Activated naive CD4-positive, alpha-beta T cell treated with anti-CD3 and anti-CD28 coated beads, Interleukin-2, amount 10 ng/mL, durations not matched to agents 5 hours and 36 hours (primary cell): ENCODE results near the gene ACTR1A. TPM values are rescaled to one million over a fixed set of nuclear protein-coding genes. Genes with fewer than 3 reads are reported as not detected.

Experiments used
- microRNA-seq: library from miRNA; unstranded; fragments of <30 nt; microRNA quantifications from one replicate; pipeline ENCODE4 v1.2.0, GENCODE V29; 2022; ENCODE audit warnings: borderline microRNAs expressed, borderline replicate concordance
- total RNA-seq, 2 experiments: library from RNA; stranded (reverse); gene quantifications; one replicate each; pipeline ENCODE4 v1.2.3, GENCODE V29; 2021

ACTR1A gene
- 10 to 100 TPM; 60.4 to 67.5 TPM for total RNA-seq

GRCh38 chr10:102502337-102503151 is at the start of gene ACTR1A:
ACTR1A (minus strand) TSS chr10:102502712; CDS start chr10:102502647, 65 bp downstream.

GRCh38 chr10:102503264-102504178 is 1.0 kb upstream of the ACTR1A start, which contains the start of gene SUFU:
SUFU (plus strand) TSS chr10:102503972; CDS start chr10:102504153, 181 bp downstream.

GRCh38 chr10:102451105-102451969 is 51.2 kb downstream of the ACTR1A start, which contains the start of gene C10orf95:
C10orf95 (minus strand) TSS chr10:102451543; CDS start chr10:102451093, 450 bp downstream.

GRCh38 chr10:102432162-102432950 is 70.2 kb downstream of the ACTR1A start, which contains the start of gene CUEDC2:
CUEDC2 (minus strand) TSS chr10:102432574; CDS start chr10:102425188, 7,386 bp downstream.

Small RNAs within 50 kb of the gene (microRNA-seq; reads per million reads assigned to microRNA genes)
- gene MIR146B = 6,533 reads per million, percentile 96 among the genes with 10 or more reads in this experiment

Other genes with a start within 250 kb of the ACTR1A start
- gene NFKB2, start 107.0 kb downstream of the ACTR1A start, total RNA-seq = 100 to 1,000 TPM; 118 TPM
- 1 to 10 TPM; 2.0 to 2.5 TPM for gene PSD, start 83.9 kb downstream of the ACTR1A start, total RNA-seq
- gene FBXL15, start 81.9 kb downstream of the ACTR1A start, total RNA-seq = 10 to 100 TPM; 11.0 to 12.6 TPM
- gene CUEDC2, start 70.1 kb downstream of the ACTR1A start, total RNA-seq = 10 to 100 TPM; 61.6 to 62.6 TPM
- gene C10orf95, start 51.2 kb downstream of the ACTR1A start, total RNA-seq = under 1 TPM; 0.30 to 0.41 TPM
- gene SUFU, start 1.3 kb upstream of the ACTR1A start, total RNA-seq = 10 to 100 TPM; 12.0 to 12.3 TPM
- gene TRIM8, start 141.8 kb upstream of the ACTR1A start, total RNA-seq = 10 to 100 TPM; 39.4 to 41.1 TPM
- gene ARL3, start 211.7 kb upstream of the ACTR1A start, total RNA-seq = 1 to 10 TPM; 2.8 to 3.2 TPM
- gene SFXN2, start 211.9 kb upstream of the ACTR1A start, total RNA-seq = 10 to 100 TPM; 15.2 to 15.6 TPM
- gene WBP1L, start 241.2 kb upstream of the ACTR1A start, total RNA-seq = 10 to 100 TPM; 28.1 TPM